Fibroblast of the aortic adventitia (primary cell): Measurements from ENCODE around the gene HLA-DQB1. TPM values are rescaled to one million over a fixed set of nuclear protein-coding genes. Genes with fewer than 3 reads are reported as not detected.
"Not testable (repeated sequence)": the region's sequence is repeated elsewhere in the genome, so short reads cannot be mapped to it uniquely, and the experiment has no call there.

Experiments
- DNase-seq: peaks from one replicate; pipeline ENCODE4 v3.0.0-alpha.2; 2010; ENCODE audit warnings: low read depth
- H3K4me3 ChIP-seq: 2 replicates; pipeline ENCODE4 v1.5.1; 2011; ENCODE audit warnings: low read depth, mild to moderate bottlenecking, control low read depth, low read length, moderate library complexity
- total RNA-seq: library from RNA; depleted of rRNA; stranded (reverse); fragments of >200 nt; gene quantifications from 2 replicates; pipeline ENCODE4 v1.2.3, GENCODE V29; 2012; ENCODE audit warnings: low replicate concordance
- TF ChIP-seq, protein P1 (sequence below): IDR thresholded peaks from 2 replicates; pipeline ENCODE4 v1.5.1; 2011; ENCODE audit warnings: mild to moderate bottlenecking, low read length, control low read depth, inconsistent platforms; ENCODE audit not compliant: insufficient read depth

The HLA-DQB1 gene
- total RNA-seq, 1 donor, result not detected

DNA sequence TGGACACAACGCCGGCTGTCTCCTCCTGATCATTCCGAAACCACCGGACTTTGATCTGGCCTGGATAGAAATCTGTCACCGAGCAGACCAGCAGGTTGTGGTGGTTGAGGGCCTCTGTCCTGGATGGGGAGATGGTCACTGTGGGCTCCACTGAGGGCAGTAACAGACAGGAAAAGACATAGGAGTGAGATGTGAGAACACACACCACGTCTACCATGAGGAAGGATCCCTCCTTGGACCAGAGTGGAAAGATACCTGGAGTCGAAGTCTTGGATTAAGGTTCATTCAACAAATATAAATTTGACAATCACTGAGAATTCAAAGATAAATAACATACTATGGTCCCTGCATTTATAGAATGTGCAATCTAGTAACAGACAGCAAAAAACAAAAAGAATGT, 4.4 kb downstream of the HLA-DQB1 start:
- no peak for DNase-seq
- H3K4me3 ChIP-seq, result no peak overlapping the region
- TF ChIP-seq, protein P1, sequence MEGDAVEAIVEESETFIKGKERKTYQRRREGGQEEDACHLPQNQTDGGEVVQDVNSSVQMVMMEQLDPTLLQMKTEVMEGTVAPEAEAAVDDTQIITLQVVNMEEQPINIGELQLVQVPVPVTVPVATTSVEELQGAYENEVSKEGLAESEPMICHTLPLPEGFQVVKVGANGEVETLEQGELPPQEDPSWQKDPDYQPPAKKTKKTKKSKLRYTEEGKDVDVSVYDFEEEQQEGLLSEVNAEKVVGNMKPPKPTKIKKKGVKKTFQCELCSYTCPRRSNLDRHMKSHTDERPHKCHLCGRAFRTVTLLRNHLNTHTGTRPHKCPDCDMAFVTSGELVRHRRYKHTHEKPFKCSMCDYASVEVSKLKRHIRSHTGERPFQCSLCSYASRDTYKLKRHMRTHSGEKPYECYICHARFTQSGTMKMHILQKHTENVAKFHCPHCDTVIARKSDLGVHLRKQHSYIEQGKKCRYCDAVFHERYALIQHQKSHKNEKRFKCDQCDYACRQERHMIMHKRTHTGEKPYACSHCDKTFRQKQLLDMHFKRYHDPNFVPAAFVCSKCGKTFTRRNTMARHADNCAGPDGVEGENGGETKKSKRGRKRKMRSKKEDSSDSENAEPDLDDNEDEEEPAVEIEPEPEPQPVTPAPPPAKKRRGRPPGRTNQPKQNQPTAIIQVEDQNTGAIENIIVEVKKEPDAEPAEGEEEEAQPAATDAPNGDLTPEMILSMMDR, result no peak

- no peak for DNase-seq
- TF ChIP-seq, protein P1, result no peak
- no peak overlapping the region for H3K4me3 ChIP-seq
These were observed 6.4 kb downstream of the HLA-DQB1 start for GRCh38 chr6:32659856-32660595.

DNA sequence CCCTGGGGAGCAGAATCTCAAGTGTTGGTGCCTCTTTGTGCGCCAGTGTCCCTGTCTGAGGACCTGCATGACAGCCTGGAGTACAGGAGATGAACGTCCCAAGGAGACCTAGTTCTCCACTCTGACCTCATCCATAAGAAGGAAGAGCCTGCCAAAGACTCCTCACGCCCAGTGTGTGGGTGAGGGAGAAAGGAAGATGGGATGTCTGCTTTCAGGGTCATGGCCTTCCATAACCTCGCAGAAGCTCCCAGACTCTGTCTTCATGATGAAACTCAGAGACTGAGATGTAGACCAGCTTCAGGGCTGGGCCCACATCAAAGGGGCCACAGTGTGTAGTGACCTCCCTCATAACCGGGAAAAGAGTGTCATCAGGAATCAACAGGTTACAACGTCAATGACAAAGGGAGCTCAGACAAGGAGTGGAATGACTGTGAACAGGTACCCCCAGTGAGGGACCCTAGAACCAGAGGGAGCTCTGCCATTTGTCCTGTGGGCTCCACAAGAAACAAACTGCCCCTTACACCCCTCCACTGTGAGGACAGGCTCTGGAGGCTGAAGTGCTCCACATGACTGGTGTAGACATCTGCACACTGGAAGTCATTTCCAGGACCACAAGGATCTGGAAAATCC, 8.1 kb downstream of the HLA-DQB1 start:
- TF ChIP-seq, protein P1, result no peak
- no peak for DNase-seq
- no peak overlapping the region for H3K4me3 ChIP-seq

DNA sequence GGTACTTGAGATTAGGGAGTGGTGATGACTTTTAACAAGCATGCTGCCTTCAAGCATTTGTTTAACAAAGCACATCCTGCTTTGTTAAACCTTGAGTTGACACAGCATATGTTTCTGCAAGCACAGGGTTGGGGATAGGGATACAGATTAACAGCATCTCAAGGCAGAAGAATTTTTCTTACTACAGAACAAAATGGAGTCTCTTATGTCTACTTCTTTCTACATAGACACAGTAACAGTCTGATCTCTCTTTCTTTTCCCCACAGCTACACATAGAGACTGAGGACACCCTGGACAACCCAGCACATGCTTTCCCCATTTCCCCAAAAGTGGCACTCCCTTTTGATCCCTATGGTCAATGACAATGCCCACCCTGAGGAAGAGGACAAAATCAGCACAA, 8.6 kb downstream of the HLA-DQB1 start:
- H3K4me3 ChIP-seq, DNase-seq: not testable (repeated sequence)

DNA sequence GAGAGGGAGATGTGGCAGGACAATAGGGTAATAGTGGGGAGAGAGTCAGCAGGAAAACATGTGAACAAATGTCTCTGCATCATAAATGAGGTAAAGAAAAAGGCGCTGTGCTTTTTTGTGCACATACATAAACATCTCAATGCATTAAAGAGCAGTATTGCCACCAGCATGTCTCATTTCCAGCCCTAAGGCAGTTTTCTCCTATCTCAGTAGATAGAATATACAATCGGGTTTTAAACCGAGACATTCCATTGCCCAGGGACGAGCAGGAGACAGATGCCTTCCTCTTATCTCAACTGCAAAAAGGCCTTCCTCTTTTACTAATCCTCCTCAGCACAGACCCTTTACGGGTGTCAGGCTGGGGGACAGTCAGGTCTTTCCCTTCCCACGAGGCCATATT, 9.1 kb downstream of the HLA-DQB1 start:
- not testable (repeated sequence) for H3K4me3 ChIP-seq, DNase-seq

DNA sequence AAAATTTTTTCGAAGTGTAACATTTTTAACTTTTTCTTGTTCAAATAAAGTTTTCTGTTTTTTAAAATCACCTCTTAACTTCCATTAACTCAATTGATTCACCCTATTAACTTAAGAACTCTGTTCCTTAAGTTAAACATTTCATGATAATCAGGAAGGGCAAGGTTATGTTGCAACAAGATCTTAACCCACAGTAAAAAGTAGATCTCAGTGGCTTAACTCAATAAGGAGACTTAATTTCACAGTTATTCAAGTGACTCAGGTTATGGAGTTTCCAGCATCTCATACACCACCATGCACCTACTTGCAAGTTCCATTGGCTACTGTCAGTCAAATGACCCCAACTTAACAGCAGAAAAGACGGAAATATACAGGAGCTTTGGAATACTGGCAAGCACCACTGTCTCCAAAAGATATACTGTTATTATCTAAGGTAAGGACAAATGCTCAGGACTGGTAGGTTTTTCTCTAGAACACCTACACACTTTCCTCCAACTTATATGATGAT, 11.2 kb downstream of the HLA-DQB1 start:
- H3K4me3 ChIP-seq, result no peak overlapping the region
- TF ChIP-seq, protein P1, result no peak
- DNase-seq, result no peak

DNA sequence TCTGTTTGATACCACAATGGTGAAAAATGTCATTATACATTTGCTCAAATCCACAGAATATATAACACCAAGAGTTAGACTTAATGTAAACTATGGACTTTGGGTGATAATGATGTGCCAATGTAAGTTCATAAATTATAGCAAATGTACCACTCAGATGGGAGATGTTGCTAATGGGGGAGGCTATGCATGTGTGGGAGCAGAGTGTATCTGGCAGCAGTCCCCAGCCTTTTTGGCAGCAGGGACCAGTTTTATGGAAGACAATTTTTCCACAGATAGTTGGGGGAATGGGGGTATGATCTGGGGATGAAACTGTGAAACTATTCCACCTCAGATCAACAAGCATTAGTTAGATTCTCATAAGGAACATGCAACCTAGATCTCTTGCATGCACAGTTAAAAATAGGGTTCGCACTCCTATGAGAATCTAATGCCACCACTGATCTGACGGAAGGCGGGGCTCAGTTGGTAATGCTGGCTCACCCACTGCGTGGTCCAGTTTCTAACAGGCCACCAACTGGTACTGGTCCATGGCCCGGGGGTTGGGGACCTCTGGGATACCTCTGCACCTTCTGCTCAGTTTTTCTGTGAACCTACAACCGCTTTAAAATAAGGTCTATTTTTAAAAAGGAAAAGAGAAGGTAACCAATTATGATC, 21.3 kb downstream of the HLA-DQB1 start:
- TF ChIP-seq, protein P1, result no peak
- H3K4me3 ChIP-seq, result no peak overlapping the region
- no peak for DNase-seq
